ENCODE results near the gene TSPAN32.

Gene TSPAN32

DNA sequence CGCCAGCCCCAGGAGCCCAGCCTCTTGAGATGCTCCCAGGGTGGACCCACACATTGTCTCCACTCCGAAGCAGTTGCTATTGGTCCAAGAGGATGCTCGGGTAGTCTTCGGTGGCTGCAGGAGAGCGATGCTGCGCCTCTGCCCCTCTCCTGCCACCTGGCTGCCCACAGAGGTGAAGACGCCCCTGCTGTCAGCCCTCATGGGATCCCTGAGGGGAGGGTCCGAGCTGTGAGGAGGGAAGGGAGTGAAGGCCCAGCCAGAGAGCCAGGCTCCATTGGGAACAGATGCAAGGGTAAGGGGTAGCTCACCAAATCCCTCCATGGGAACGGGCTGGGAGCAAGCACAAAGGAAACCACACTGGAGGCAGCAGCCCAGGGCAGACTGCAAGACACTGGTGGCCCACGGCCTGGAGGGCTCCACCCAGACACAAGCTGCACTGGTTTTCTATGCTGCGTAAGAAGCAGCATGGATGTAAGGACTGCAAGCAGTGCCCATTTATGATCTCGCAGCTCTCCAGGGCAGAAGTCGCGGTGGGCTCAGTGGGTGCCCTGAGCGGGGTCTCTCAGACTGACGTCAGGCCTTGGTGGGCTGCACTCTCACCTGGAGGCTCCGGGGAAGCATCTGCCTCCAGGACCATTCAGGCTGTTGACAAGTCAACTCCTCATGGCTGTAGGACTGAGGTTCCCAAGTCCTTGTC, 15.7 kb downstream of the TSPAN32 start:
- H3K4me3 Mint-ChIP-seq = no peak overlapping the region
- no peak overlapping the region for H3K27ac Mint-ChIP-seq
- DNase-seq (no peak), ATAC-seq (replicated peaks) (no peak)
- H3K4me1 Mint-ChIP-seq = peaks cover 0 to 4% of the 10 kb centered on the region in 2 donors
- peaks cover 1 to 4% of the 10 kb centered on the region in 2 donors for H3K36me3 Mint-ChIP-seq
- peaks cover 0 to 3% of the 10 kb centered on the region in 2 donors for H3K9me3 Mint-ChIP-seq
- H3K27me3 Mint-ChIP-seq = peaks cover 5 to 7% of the 10 kb centered on the region in 2 donors

DNA sequence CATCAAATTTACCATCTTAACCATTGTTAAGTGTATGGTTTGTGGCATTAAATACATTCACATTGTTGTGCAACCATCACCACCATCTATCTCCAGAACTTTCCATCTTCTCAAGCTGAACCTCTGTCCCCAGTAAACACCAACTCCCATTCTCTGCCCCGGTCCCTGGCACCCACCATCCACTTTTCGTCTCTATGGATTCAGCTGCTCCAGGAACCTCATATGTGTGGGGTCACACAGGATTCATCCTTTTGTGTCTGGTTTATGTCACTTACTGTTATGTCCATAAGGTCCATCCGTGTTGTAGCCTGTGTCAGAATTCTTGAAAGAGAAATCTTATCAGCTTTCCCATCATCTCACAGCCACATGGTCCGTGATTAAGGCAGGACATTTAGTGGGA, 16.3 kb downstream of the TSPAN32 start:
- no peak for DNase-seq
- H3K4me1 Mint-ChIP-seq = peaks cover 0 to 4% of the 10 kb centered on the region in 2 donors
- peaks cover 10 to 12% of the 10 kb centered on the region in 2 donors for H3K27me3 Mint-ChIP-seq
- H3K36me3 Mint-ChIP-seq = peaks cover 1 to 8% of the 10 kb centered on the region in 2 donors
- H3K27ac Mint-ChIP-seq = no peak overlapping the region
- ATAC-seq (replicated peaks) = no peak
- no peak overlapping the region for H3K4me3 Mint-ChIP-seq
- H3K9me3 Mint-ChIP-seq = peaks cover 5 to 7% of the 10 kb centered on the region in 2 donors

DNA sequence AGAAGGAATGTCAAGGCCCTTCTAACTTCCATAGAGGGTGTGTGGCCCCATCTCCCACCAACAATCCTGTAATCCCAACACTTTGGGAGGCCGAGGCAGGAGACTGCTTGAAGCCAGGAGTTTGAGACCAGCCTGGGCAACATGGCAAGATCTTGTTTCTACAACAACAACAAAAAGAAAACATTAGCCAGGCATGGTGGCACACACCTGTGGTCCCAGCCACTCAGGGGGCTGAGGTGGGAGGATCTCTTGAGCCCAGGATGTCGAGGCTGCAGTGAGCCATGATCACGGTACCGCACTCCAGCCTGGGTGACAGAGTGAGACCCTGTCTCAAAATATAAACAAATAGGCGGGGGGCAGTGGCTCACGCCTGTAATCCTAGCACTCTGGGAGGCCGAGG, 16.9 kb downstream of the TSPAN32 start:
- ATAC-seq (replicated peaks) (no peak), DNase-seq (no peak)
- Mint-ChIP-seq H3K27me3 (peaks cover 5 to 12% of the 10 kb centered on the region in 2 donors), H3K9me3 (peaks cover 5 to 7% of the 10 kb centered on the region in 2 donors), H3K4me3 (no peak overlapping the region), H3K36me3 (peaks cover 1 to 8% of the 10 kb centered on the region in 2 donors), H3K27ac (no peak overlapping the region), H3K4me1 (peaks cover 0 to 4% of the 10 kb centered on the region in 2 donors)

DNA sequence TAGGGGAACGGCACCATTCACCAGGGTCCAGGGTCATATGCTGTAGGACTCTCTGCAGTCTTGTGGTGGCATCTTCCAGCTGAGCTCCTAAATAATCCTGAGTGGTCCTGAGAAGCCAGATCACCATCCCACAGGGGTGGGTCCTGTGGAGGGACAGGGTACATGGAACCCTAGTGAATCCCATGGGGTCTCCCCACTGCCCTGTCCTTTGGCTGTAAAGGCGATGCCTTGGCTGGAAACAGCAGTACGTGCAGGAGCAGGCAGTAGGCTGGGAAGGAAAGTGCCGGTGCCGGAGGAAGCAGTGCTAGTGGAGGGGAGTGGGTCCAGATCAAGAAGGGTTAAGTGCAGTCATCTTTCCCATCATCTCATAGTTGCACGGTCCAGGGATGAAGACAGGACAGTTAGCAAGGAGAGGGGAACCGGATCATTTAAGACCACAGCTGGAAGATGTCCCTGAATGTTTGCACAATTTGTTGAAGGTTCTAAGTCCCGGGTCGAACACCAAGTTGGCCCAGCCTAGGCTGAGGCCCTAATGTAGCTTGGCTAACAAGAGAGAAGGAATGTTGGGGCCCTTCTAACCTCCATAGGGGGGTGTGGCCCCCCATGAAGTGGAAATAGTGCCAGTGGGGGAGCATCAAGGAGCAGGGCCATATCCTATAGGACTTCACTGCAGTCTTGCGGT, 18.1 kb downstream of the TSPAN32 start:
- Mint-ChIP-seq H3K9me3 (peaks cover 5 to 8% of the 10 kb centered on the region in 2 donors), H3K36me3 (peaks cover 1 to 8% of the 10 kb centered on the region in 2 donors), H3K4me3 (no peak overlapping the region), H3K4me1 (peaks cover 0 to 4% of the 10 kb centered on the region in 2 donors), H3K27ac (no peak overlapping the region), H3K27me3 (peaks cover 5 to 12% of the 10 kb centered on the region in 2 donors)
- DNase-seq (no peak), ATAC-seq (replicated peaks) (no peak)

DNA sequence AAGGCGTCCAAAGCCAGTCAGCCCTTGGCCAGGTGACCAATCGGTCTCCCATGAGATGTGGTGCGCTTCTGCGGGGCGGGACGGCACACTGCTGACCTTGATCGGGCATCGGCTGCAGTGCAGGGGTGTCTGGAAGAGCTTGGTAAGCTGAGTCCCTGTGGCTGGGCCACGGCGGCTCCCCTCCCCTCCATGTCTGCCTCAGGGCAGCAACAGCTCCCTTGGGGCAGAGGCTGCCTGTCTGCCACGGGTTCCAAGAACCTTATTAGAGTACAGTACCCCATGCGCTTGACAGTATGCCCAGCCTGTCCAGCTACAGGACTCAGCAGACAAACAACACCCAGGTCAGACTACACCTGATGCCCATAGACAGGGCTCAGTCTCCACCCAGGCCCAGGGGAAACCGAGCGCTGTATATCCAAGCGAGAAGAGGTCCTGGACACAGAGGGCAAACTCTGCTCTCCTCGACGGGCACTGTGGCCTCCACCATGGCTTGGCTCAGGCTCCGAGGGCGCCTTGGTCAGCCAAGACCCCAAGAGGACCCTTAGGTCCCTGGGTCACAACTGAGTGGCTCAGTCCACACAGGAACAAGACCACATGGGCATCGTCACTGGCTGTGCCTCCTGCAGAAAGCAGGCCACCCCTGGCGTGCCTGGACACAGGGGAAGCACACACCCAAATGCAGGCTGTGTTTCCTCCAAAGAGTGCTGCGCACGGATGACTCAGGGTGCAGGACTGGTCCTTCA, 18.9 kb downstream of the TSPAN32 start:
- ATAC-seq (replicated peaks) (no peak), DNase-seq (no peak)
- Mint-ChIP-seq H3K4me1 (no peaks in the 10 kb centered on the region), H3K27ac (no peak overlapping the region), H3K4me3 (no peak overlapping the region), H3K27me3 (peaks cover 5 to 12% of the 10 kb centered on the region in 2 donors), H3K36me3 (peaks cover 1 to 8% of the 10 kb centered on the region in 2 donors), H3K9me3 (peaks cover 5 to 8% of the 10 kb centered on the region in 2 donors)

DNA sequence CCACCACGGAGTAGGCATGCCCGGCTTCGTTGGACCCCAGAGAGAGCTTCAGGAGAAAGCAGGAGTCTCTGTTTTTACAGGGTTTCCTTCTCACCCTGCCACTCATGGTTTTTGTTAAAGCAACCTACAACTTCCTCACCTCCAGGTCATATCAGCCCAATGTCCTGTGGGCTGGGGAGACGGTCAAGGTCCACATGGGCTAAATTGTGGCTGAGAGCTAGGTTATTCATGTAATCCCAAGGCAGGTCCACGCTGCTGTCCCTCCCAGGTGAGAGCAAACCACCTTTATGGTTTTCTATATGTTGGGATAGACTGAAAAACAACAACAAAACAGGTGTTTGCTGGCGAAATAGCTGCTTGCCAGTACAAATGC, 19.5 kb downstream of the TSPAN32 start:
- no peaks in the 10 kb centered on the region for H3K4me1 Mint-ChIP-seq
- H3K9me3 Mint-ChIP-seq = peaks cover 5 to 8% of the 10 kb centered on the region in 2 donors
- no peak for DNase-seq
- H3K36me3 Mint-ChIP-seq = peaks cover 1 to 8% of the 10 kb centered on the region in 2 donors
- no peak overlapping the region for H3K27ac Mint-ChIP-seq
- ATAC-seq (replicated peaks) = no peak
- no peak overlapping the region for H3K4me3 Mint-ChIP-seq
- H3K27me3 Mint-ChIP-seq = peaks cover 5 to 12% of the 10 kb centered on the region in 2 donors

DNA sequence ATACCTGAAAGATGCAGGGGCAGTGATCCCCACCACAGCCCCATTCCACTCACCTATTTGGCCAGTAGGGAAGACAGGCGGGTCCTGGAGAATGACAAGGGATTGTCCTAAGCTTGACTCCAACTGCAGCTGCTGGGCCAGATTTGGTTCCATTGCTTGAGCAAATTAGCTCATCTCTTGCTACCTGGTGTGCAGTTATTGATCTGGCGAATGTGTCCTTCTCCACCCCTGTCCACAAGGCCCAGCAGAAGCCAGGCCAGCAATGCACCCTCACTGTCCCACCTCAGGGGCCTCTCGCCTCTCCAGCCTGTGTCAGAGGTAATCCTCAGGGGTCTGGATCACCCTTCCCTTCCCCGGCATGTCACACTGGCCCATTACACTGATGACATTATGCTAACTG, 23.3 kb downstream of the TSPAN32 start:
- Mint-ChIP-seq H3K4me3 (no peak overlapping the region), H3K27me3 (peaks cover 5 to 8% of the 10 kb centered on the region in 2 donors)

DNA sequence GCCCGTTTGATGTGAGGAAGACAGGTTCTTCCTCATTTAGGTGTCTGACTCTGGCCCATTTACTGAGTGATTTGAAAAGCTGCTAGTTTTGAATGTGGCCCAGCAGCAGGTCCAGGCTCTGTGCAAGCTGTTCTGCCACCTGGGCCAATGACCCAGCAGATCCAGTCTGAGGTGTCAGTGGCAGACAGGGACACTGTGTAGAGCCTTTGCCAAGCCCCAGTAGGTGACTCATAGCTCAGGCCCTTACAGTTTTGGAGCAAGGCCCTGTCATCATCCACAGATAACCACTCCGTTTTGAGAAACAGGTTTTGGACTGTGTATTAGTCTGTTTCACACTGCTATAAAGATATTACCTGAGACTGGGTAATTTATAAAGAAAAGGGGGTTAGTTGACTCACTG, 23.9 kb downstream of the TSPAN32 start:
- ATAC-seq (replicated peaks) = no peak
- Mint-ChIP-seq H3K4me1 (no peaks in the 10 kb centered on the region), H3K27ac (no peak overlapping the region), H3K4me3 (no peak overlapping the region), H3K27me3 (peaks cover 11 to 12% of the 10 kb centered on the region in 2 donors), H3K36me3 (peaks cover 4 to 9% of the 10 kb centered on the region in 2 donors), H3K9me3 (peaks cover 9 to 11% of the 10 kb centered on the region in 2 donors)
- no peak for DNase-seq

More for the DNA sequence above, 23.3 kb downstream of the TSPAN32 start:
- no peak for ATAC-seq (replicated peaks)
- Mint-ChIP-seq H3K27ac (no peak overlapping the region), H3K36me3 (peaks cover 0 to 5% of the 10 kb centered on the region in 2 donors), H3K4me1 (no peaks in the 10 kb centered on the region), H3K9me3 (peaks cover 5 to 7% of the 10 kb centered on the region in 2 donors)
- DNase-seq = no peak

DNA sequence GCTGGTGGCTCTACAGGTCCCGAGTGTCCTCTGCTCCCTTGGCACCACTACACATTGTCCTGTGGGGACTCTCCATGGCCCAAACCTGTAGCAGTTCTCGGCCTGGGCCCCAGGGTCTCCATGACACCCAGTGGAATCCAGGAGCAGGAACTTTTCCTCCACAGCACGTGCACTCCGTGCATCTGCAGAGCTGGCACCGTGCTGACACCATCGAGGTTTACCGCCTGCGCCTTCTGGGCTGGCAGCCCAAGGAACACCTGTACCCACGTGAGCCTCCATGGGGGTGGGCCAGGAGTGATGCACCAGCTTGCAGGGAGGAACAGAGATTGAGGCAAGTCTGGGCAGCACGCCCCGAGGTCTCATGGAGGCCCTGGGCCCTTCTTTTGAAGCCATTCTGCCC, 25.2 kb downstream of the TSPAN32 start:
- no peak overlapping the region for H3K4me3 Mint-ChIP-seq
- H3K27ac Mint-ChIP-seq = no peak overlapping the region
- H3K36me3 Mint-ChIP-seq = peaks cover 11 to 17% of the 10 kb centered on the region in 2 donors
- H3K4me1 Mint-ChIP-seq = no peaks in the 10 kb centered on the region
- DNase-seq (no peak), ATAC-seq (replicated peaks) (no peak)
- peaks cover 13 to 17% of the 10 kb centered on the region in 2 donors for H3K27me3 Mint-ChIP-seq
- peaks cover 16 to 21% of the 10 kb centered on the region in 2 donors for H3K9me3 Mint-ChIP-seq

DNA sequence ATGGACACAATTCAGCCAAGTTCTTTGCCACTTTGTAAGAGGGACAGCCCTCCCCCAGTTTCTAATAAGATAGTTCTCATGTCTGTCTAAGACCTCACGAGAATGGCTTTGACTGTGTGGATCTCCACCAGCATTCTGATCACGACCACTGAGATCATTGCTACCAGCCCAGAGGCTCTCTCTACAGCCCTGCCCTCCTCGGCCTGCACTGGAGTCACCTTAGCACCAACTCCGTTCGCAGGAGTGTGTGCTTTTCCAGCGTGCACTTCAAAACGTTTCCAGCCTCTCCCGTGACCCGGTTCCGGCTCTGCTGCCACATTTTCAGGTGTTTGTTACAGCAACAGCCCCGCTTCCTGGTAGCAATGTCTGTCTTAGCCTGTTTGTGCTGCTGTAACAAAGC, 26.2 kb downstream of the TSPAN32 start:
- Mint-ChIP-seq H3K27me3 (peaks cover 6 to 12% of the 10 kb centered on the region in 2 donors), H3K4me3 (no peak overlapping the region), H3K27ac (no peak overlapping the region), H3K36me3 (peaks cover 11 to 12% of the 10 kb centered on the region in 2 donors), H3K4me1 (no peaks in the 10 kb centered on the region), H3K9me3 (peaks cover 11 to 16% of the 10 kb centered on the region in 2 donors)
- DNase-seq = no peak
- ATAC-seq (replicated peaks) = no peak

DNA sequence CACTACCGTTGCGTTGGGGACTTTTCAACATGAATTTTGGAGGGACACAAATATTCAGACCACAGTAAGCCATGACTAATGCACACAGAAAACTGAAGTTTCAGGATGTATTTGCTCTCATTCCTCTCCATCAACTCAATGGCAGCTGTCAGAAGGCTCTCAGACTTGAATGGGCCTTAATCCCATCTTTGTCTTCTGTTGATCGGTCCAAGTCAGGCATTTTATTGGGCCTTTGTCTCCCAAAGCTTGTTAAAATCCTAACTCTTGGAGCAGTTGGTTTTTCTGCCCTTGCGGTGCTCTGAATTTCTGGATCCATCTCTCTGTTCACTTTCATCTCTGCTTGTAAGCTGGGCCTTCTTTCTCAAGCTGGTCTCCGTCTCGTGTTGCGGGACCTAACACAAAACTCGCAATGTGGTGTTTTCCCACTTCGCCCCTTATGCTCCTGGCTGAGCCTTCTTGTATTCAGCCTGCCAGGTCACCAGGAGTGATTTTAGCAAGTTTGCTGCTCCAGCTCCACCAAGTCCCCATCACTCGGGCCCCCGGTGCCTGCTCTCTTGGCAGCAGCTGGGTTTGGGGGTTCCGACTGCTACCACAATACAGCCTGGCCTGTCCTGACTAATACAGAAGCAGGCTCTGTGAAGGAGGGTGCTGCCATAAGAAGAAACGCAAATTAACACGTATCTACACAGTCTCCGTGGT, 27.0 kb downstream of the TSPAN32 start:
- Mint-ChIP-seq H3K9me3 (peaks cover 11 to 16% of the 10 kb centered on the region in 2 donors), H3K4me3 (no peak overlapping the region), H3K4me1 (no peaks in the 10 kb centered on the region), H3K27me3 (peaks cover 5 to 12% of the 10 kb centered on the region in 2 donors), H3K27ac (no peak overlapping the region), H3K36me3 (peaks cover 11 to 12% of the 10 kb centered on the region in 2 donors)
- ATAC-seq (replicated peaks) (no peak), DNase-seq (no peak)

DNA sequence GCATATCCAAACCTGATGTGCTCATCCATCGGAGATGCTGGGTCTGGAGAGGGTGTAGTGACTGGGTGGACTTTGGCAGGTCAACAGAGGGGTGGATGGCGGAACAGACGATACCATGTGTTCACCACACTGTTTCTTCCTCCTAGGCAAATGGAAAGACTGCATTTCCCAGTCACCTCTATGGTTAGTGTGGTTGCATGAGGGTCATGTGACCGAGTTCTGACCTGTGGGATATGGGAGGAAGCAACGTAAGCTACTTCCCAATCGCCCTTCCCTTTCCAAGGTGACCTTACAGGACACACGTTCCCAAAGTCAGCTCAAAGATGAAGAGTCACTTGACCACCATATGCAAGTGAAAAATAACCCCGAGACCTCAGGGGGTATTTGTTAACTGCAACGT, 27.7 kb downstream of the TSPAN32 start:
- ATAC-seq (replicated peaks) (no peak), DNase-seq (no peak)
- Mint-ChIP-seq H3K4me1 (no peaks in the 10 kb centered on the region), H3K9me3 (peaks cover 11 to 15% of the 10 kb centered on the region in 2 donors), H3K27ac (no peak overlapping the region), H3K27me3 (peaks cover 5 to 12% of the 10 kb centered on the region in 2 donors), H3K4me3 (no peak overlapping the region), H3K36me3 (peaks cover 11 to 12% of the 10 kb centered on the region in 2 donors)

DNA sequence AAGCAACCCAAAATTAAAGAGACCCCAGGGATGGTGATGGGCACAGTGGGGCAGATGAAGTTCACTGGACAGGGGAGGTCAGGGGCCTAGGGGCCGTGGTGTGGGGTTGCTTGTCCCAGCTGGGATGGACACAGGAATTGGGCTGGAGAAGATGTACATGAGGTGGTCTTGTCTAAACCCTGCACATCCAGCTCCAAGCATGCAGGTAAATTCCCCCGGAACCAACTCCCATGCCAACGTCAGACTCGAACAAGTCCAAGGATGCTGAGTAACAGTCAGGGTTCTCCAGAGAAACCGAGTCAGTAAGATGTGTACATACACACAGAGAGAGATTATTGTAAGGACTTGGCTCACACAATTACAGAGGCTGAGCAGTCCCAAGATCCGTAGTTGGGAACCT, 28.9 kb downstream of the TSPAN32 start:
- Mint-ChIP-seq H3K9me3 (peaks cover 11 to 14% of the 10 kb centered on the region in 2 donors), H3K27ac (no peak overlapping the region), H3K27me3 (peaks cover 5 to 12% of the 10 kb centered on the region in 2 donors), H3K4me1 (no peaks in the 10 kb centered on the region), H3K36me3 (peaks cover 11 to 12% of the 10 kb centered on the region in 2 donors), H3K4me3 (no peak overlapping the region)
- ATAC-seq (replicated peaks) (no peak), DNase-seq (no peak)

DNA sequence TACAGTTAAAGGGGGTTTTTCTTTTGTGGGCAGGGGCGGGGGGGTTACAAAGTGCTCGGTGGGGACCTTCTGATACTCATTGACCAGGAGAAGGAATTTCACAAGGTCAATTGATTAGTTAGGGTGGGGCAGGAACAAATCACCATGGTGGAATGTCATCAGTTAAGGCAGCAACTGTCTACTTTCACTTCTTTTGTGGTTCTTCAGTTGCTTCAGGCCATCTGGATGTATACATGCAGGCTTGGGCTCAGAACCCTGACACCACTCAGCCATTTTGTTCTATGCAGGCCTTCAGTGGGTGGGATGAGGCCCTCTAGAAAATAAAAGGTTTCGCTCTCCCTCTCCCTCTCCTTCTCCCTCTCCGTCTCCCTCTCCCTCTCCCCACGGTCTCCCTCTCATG, 29.6 kb downstream of the TSPAN32 start:
- DNase-seq (no peak), ATAC-seq (replicated peaks) (no peak)
- H3K9me3 Mint-ChIP-seq = peaks cover 11 to 14% of the 10 kb centered on the region in 2 donors
- H3K36me3 Mint-ChIP-seq = peaks cover 11 to 12% of the 10 kb centered on the region in 2 donors
- no peaks in the 10 kb centered on the region for H3K4me1 Mint-ChIP-seq
- H3K4me3 Mint-ChIP-seq = no peak overlapping the region
- no peak overlapping the region for H3K27ac Mint-ChIP-seq
- H3K27me3 Mint-ChIP-seq = peaks cover 6 to 12% of the 10 kb centered on the region in 2 donors

All from stimulated activated naive B cell treated with anti-CD40 and anti-IgM and Interleukin-4, amounts not matched to agents 10 μg/mL and 1 μg/mL and 100 μg/mL, for 72 hours (primary cell).